ENCODE measurements around the gene IFT80.

GRCh38 chr3:160225176-160226025, 173.6 kb downstream of the IFT80 start, which contains the start of gene C3orf80:
- TF ChIP-seq USF1 (IDR thresholded peaks at IDR 0.05) (no peak), TAF1 (IDR thresholded peaks at IDR 0.05; ENCODE audit: low read depth) (no peak), TCF12 (IDR thresholded peaks at IDR 0.05; ENCODE audit: low read depth) (no peak), MAX (IDR thresholded peaks at IDR 0.05) (peak; percentile 75), FOXM1 (IDR thresholded peaks at IDR 0.05; ENCODE audit: borderline replicate concordance, low read depth) (no peak), RAD21 (IDR thresholded peaks at IDR 0.05; ENCODE audit: low read depth) (no peak), YY1 (IDR thresholded peaks at IDR 0.05; ENCODE audit: low read depth) (no peak)

All from Ishikawa (cell line).